Fibroblast of lung (primary cell): ENCODE measurements around the gene HMCN2.

Source experiments
- EZH2 ChIP-seq: IDR thresholded peaks from 2 replicates; pipeline ENCODE4 v1.5.1; 2012; ENCODE audit warnings: low read length, control low read depth, mild to moderate bottlenecking; ENCODE audit errors: missing control alignments
- TF ChIP-seq, protein P1 (sequence below), 2 donors: IDR thresholded peaks in 1 of 2; conservative IDR thresholded peaks in 1 of 2; 1 replicate in 1 of 2; 2 replicates in 1 of 2; pipeline ENCODE4 v1.5.1; 2011 to 2012; ENCODE audit warnings: low read length in 2 of 2, control low read depth in 1 of 2, inconsistent platforms in 1 of 2, low read depth in 1 of 2, mild to moderate bottlenecking in 1 of 2

DNA sequence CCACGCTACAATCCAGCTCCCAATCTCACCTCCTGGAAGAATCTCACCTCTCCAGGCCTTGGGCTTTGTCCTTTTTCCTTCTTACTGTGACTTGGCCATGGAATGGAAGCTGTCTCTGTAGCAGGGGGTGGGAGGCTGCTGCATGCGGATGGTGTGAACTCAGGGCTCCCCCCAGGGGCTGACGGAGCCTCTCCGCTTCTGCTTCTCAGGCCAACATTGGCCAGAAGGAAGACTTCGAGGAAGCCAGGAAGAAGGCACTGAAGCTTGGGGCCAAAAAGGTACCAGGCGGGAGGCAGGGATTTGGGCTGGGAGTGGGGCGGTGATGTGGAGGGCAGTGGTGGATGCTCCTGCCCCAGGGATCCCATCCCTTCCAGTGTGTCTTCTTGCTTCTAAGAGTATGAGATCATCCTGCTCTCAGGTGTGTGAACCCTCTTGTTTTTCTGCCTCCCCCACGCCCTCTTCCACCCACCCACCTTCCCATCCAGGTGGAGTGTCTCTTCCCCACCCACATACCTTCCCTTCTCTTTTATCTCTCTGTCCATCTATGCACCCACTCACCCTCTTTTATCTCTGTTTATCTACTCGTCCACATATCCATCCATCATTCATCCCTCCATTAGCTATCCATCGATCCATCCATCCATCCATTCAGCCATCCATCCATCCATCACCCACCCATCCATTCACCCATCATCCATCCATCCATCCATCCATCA lies 188.7 kb downstream of the HMCN2 start:
- TF ChIP-seq, protein P1, sequence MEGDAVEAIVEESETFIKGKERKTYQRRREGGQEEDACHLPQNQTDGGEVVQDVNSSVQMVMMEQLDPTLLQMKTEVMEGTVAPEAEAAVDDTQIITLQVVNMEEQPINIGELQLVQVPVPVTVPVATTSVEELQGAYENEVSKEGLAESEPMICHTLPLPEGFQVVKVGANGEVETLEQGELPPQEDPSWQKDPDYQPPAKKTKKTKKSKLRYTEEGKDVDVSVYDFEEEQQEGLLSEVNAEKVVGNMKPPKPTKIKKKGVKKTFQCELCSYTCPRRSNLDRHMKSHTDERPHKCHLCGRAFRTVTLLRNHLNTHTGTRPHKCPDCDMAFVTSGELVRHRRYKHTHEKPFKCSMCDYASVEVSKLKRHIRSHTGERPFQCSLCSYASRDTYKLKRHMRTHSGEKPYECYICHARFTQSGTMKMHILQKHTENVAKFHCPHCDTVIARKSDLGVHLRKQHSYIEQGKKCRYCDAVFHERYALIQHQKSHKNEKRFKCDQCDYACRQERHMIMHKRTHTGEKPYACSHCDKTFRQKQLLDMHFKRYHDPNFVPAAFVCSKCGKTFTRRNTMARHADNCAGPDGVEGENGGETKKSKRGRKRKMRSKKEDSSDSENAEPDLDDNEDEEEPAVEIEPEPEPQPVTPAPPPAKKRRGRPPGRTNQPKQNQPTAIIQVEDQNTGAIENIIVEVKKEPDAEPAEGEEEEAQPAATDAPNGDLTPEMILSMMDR (conservative IDR thresholded peaks at IDR 0.05 in 1 of 2, IDR thresholded peaks at IDR 0.05 in 1 of 2; ENCODE audit: low read depth in 1 of 2, low read length in 2 of 2), result no peak
- no peak for TF ChIP-seq EZH2
